Measurements from ENCODE around the gene RNF126.
"Not testable (repeated sequence)": the region's sequence is repeated elsewhere in the genome, so short reads cannot be mapped to it uniquely, and the experiment has no call there.

The RNF126 gene

DNA sequence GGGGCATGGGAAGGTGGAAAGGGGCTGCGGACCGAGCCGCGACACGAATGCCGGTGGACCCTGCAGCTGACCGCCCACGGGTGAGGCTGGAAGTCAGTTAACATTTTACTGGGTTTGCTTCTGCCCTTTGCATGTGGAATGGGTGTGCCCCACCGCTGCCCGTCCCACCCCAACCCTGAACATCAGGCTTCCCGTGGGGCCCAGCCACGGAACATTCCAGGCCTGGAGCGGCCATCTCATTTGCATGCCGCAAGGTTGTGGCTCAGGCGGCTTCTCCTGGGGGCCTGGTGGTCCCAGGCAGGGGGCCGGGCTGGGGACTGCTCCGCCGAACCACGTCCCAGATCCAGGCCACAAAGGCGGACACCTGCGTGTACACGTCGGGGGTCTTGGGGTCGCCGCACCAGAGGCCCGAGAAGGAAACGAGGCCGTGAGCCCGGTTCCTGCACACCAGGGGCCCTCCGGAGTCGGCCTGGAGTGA lies 22.5 kb upstream of the RNF126 start:
- no peak for DNase-seq

DNA sequence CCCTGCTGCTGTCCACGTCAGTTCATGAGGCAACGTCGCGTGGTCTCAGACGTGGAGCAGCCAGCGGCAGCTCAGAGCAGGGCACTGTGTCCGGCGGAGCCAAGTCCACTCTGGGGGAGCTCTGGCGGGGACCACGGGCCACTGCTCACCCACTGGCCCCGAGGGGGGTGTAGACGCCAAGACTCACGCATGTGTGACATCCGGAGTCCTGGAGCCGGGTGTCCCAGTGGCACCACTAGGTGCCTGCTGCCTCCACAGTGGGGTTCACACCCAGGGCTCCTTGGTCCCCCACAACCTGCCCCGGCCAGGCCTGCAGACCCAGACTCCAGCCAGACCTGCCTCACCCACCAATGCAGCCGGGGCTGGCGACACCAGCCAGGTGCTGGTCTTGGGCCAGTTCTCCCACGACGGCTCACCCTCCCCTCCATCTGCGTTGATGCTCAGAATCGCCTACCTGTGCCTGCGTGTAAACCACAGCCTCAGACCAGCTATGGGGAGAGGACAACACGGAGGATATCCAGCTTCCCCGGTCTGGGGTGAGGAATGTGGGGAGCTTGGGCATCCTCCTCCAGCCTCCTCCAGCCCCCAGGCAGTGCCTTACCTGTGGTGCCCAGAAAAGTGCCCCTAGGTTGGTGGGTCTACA lies 19.8 kb upstream of the RNF126 start:
- DNase-seq: no peak

DNA sequence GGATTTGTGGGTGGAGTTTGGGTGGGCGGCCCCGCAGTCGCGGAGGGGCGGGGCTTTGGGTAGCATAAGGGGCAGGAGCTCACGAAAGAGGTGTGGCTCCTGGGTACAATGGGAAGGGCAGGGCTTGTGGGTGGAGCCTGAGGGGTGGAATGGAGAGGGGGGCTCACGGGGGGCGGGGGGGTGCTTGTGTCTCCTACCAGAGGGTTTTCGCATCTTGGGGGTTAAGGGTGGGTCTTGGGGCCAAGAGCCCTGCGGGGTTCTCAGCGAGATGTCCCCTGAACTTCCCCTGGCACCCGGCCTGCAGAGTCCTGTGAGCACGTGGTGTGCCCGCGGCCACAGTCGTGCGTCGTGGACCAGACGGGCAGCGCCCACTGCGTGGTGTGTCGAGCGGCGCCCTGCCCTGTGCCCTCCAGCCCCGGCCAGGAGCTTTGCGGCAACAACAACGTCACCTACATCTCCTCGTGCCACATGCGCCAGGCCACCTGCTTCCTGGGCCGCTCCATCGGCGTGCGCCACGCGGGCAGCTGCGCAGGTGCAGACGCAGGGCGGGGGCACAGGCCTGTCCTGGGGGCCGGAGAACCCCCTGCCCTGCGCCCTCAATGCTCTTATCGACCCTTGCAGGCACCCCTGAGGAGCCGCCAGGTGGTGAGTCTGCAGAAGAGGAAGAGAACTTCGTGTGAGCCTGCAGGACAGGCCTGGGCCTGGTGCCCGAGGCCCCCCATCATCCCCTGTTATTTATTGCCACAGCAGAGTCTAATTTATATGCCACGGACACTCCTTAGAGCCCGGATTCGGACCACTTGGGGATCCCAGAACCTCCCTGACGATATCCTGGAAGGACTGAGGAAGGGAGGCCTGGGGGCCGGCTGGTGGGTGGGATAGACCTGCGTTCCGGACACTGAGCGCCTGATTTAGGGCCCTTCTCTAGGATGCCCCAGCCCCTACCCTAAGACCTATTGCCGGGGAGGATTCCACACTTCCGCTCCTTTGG lies 18.3 kb upstream of the RNF126 start:
- DNase-seq: no peak

DNA sequence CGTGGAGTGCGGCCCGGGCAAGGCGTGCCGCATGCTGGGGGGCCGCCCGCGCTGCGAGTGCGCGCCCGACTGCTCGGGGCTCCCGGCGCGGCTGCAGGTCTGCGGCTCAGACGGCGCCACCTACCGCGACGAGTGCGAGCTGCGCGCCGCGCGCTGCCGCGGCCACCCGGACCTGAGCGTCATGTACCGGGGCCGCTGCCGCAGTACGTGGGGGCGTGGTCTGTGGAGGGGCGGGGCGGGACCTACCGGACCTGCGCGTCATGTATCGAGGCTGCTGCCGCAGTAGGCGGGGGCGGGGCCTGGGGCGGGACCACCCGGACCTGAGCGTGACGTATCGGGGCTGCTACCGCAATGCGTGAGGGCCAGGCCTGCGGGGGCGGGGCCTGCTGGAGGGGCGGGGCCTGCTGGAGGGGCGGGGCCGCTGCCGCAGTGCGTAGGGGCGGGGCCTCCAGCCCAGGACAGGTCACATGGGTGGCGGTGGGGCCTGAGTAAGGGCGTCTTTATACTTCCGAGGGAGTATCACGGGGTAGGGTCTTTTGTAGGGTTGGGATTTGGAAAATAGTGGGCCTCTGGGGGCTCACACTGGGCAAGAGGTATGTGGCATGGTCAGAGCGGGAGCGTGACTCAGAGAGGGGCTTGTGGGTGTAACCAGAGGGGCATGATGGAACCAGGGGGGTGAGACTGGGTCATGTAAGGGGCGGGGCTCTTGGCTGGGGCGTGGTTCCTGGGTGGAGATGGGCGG lies 17.4 kb upstream of the RNF126 start:
- DNase-seq: peak; percentile 89 to 94

DNA sequence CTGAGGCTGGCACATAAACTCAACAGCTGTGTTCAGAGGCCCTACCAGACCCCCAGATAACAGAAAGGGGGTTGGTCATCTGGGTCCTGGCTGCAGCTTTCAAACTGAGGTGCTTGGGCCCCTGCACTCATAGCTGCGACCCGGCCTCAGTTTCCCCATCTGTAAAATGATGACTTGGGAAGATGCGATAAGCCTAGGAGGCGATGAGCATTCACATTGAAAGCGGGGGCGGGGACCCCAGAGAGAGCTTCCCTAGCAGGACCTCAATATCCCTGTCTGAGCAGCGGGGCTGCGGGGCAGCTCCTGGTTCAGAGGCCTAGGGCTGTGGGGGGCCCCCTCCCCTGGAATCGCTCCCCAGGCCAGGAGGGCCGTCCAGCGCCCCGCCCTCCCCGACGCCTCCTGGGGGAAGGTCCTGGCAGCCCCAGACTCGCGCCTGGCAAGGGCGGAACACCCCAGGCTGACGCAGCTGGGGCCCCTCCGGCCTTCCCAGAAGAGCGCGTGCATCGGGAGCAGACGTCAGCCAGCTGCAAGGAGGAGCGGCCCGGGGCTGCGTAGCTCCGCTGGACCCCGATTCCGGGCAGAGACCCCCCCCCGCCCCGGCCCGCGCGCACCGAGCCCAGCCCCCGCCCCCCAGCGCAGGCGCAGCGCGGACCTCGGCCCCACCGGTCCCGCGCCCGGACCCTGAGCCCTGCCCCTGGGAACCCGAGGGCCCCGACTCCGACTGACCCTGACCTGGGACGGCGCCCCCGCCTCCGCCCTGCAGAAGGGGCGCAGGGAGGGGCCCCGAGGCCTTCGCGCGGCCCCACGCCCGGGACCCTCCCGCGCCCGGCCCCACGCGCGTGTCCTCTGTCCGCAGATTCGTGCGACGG lies 16.6 kb upstream of the RNF126 start:
- peak in 1 of 2 experiments; percentile 34 for DNase-seq

DNA sequence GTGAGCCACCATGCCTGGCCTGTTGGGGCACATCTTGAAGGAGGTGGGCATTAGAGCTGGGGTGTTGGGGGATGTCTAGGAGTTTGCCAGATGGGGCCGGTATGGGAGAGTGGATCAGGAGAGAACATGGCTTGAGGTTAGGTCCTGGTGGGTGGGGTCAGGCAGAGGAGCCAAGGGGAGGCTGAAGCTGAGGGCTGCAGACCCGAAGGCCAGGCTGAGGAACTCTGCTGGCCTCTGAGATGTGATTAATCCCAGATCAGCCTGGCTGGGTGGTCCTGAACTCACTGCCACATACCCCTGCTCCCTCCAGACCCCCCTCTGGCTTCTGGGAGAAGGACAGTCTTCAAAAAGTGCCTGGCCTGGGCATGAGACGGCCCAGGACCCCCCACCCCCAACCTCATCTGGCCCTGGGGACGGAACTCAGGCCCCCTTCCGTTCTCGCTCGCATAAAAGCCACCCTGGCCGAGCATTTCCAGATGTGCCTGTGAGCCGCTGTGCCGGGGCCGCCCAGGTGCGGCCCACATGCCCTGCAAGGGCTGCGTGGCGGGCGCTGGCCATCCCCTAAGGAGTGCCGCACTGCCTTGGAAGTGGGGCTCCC lies 15.9 kb upstream of the RNF126 start:
- DNase-seq: no peak

DNA sequence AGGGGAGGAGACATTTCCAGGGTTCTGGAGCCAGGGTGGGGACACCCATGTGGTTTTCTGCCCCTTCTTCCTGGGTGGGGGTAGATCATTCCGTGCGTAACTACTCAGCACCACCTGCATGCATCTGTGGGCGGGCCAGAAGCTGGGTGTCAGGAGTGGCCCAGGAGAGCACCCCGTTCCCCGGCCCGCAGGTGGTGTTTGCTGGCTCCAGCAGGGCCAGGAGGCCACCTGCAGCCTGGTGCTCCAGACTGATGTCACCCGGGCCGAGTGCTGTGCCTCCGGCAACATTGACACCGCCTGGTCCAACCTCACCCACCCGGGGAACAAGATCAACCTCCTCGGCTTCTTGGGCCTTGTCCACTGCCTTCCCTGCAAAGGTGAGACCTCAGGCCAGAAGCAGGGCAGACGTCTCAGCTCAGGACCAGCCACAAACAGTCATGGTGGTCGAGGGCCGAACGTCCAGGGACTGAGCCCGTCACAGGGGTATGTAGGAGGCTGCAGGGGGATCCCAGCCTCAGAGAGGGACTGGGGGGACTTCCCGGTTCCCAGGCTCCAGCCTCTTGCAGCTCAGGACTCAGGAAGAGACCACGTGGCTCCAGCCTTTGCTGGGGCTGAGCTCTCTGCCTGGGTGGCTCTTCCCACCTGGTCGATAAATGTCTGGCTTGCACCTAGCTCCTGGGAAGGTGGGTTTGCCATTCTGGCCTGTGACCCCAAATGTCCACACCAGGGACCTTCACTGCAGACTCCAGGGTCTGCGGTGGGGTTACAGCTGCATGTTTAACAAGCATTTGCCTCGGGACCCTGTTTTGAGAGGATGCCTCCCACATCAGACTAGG lies 14.8 kb upstream of the RNF126 start:
- DNase-seq: peak in 1 of 2 experiments; percentile 47

DNA sequence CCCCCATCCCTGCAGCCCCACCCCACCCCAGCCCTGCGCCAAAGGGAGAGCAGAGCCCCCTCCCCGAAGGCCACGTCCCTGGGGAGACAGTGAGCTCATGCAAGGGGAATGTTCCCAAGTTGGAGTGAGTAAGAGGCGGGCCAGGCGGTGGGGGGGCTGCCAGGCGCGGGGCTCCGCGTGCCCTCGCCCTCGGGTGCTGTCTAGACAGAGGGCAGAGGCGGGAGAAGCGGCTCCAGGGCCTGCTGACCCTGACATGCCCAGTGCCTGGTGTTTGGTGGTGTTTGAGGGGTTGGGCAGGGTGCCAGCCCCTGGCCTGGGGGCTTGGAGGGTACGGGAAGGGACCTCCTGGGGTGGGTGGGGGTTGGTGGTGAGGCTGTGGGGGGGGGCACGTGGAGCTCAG lies 14.2 kb upstream of the RNF126 start:
- peak; percentile 41 to 47 for DNase-seq

DNA sequence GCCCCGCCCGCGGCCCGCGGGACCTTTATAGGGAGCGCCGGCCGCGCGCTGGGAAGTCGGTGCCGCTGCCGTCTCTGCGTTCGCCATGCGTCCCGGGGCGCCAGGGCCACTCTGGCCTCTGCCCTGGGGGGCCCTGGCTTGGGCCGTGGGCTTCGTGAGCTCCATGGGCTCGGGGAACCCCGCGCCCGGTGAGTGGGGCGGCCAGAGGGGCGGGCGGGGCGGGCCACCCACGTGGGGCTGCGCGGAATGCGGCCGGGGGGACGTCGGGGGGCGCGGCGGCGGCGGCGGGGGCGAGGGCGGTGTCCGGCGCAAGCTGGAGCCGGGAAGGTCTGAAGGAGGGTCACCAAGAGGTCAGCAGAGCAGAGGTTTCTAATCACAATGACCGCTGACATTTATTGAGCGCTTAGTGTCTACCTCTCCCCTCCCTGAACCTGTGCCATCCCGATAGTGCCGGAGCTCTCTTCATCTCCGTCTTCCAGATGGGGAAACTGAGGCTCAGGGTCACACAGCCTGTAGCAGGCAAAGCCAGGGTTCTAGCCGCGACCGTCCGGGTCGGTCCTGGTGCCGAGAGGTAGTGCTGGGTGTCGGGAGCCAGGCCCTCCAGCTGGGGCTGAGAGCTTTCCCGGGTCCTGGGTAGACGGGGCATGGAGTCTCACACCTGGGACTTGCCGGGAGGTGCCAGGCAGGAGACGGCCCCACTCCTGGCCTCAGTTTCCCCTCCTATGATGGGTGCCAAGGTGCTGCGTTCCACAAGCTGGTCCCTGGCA lies 13.5 kb upstream of the RNF126 start, which contains the start of gene FSTL3:
Gene FSTL3, plus strand, starts transcription at position 54 of the 767 bp plus-strand sequence. Its CDS starts 32 bp downstream, at position 86.
- DNase-seq: peak in 1 of 2 experiments; percentile 13

DNA sequence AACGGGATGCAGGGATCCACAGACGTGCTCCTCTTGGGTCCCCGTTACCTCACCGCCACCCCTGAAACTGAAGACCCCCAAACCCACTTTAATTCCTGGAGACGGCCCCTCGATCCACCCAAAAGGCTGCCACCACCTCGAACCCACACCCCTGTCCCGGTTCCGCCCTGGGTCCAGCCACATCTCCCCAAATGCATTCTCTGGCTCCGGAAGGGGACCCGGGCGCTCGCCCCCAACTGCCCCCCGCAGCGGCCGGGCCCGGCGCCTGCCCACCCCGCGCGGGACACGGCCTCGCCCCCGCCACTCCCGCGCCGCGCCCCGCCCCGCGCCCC lies 13.0 kb upstream of the RNF126 start:
- no peak for DNase-seq

DNA sequence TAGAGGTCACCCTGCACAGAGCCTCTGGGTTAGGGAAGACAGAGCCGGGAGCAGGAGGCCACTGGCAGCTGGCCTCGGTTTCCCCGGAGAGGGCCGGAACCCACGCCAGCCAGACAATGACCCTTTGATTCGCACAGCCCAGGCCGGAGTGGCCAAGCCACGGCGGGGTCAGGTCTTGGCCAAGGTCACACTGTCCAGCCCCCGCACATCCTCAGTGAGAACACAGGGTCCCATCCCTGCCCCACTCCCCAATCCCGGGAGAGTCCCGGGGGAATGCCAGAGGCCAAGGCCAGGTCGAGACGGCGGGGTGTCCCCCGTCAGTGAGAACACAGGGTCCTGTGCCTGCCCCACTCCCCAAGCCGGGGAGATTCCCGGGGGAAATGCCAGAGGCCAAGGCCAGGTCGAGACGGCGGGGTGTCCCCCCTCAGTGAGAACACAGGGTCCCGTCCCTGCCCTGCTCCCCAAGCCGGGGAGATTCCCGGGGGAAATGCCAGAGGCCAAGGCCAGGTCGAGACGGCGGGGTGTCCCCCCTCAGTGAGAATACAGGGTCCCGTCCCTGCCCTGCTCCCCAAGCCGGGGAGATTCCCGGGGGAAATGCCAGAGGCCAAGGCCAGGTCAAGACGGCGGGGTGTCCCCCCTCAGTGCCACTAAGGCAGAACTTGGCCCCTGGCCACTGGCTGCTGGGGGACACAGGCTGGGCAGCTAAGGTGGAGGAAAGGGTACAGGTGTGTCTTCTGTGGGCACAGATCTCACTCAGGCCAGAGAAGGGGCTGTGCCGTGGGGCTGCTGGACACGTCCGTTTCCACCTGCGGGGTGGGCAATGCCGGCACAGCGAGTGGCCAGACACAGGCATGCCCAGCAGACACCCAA lies 11.5 kb upstream of the RNF126 start:
- DNase-seq: no peak

DNA sequence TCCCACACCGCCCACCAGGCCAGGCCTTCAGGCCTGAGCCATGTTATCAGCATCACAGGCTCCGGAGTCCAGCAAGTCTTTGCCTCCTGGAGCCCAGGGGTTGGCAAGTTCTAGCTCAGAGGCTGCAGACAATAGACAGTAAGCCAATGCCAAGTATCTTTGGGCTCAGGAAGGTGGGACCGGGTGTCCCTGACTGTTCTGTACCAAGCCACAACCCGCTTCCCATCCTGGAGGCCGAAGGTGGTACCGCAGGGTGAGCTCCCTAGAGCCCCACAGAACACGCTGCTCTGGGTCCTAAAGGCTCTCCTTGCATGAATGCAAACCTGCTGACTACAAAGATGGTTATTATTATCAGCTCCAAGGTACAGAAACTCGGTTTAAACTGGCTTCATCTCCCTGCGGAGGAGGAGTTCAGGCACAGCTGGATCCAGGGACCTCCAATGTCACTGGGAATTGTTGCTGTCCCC lies 7.6 kb upstream of the RNF126 start:
- DNase-seq: no peak

DNA sequence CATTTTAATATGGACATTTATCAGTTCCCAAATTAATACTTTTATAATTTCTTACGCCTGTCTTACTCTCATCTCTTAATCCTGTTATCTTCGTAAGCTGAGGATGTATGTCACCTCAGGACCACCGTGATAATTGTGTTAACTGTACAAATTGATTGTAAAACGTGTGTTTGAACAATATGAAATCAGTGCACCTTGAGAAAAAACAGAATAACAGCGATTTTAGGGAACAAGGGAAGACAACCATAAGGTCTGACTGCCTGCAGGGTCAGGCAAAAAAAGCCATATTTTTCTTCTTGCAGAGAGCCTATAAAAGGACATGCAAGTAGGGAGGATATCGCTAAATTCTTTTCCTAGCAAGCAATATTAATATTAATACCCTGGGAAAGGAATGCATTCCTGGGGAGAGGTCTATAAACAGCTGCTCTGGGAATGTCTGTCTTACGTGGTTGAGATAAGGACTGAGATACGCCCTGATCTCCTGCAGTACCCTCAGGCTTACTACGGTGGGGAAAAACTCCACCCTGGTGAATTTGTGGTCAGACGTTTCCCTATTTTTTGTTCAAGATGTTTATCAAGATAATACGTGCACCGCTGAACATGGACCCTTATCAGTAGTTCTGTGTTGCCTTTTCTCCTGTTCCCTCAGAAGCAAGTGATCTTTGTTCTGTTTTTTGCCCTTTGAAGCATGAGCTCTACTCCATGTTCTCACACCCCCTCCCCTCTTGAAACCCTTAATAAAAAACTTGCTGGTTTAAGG lies 5.8 kb upstream of the RNF126 start:
- DNase-seq: not testable (repeated sequence)

DNA sequence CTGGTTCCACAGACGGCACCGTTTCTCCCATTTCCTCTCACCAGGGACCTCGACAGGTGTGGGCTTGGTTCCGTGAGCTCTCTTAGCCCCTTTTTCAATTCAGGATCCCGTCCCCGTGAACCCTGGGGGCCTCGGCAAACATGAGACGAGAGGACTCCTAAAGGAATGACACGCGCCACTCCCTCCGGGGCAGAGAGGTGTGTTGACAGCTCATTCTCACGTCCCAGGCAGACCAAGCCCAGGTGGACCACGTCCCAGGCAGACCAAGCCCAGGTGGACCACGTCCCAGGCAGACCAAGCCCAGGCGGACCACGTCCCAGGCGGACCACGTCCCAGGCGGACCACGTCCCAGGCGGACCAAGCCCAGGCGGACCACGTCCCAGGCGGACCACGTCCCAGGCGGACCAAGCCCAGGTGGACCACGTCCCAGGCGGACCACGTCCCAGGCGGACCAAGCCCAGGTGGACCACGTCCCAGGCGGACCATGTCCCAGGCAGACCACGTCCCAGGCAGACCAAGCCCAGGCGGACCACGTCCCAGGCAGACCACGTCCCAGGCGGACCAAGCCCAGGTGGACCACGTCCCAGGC lies 4.1 kb upstream of the RNF126 start:
- DNase-seq: not testable (repeated sequence)

DNA sequence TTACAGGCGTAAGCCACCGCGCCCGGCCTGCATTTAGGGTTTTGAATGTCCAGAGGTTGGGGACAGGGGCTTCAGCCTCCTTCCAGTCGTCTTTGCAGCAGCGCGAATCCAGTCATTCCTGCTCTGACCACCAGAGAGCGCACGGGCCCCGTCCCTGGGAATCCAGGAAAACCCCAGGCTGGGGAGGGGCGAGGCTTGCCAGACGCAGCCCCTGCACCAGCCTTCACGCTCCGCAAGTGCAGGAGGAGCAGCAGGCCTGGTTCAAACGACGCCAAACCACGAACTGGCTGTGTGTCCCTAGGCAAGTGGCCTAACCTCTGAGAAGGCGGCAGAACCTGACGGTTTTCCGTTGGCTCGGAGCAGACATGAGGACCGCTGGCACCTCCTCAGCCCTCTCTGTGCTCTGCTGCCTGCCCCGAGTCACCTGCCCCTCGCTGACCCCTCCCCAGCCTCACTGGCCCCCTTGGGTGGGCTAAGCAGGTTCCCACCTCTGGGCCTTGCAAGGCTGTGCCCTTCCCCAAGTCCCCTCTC lies 2.0 kb upstream of the RNF126 start:
- peak in 1 of 2 experiments; percentile 56 for DNase-seq

DNA sequence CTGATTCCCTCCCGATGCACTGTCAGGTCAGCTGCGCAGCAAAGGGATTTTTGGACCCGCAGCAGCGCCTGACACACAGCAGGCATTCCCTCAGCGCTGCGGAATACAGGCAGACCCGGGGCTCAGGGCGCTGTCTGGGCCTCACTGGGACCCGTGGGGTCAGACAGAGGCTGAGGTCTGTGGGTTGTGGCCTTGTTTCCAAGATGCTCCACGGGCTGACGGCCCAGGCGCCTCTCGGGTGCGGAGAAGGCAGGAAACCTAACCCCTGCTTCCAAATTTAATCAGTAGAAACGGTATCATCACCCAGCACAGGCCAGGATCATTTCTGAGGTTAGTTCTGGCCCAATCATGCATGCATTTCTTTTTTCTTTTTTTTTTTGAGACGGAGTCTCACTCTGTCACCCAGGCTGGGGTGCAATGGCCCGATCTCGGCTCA lies 686 bp upstream of the RNF126 start:
- DNase-seq: no peak
